Esophagus muscularis mucosa (tissue), 4 donors: ENCODE results near the gene EMID1. TPM values are rescaled to one million over a fixed set of nuclear protein-coding genes. Genes with fewer than 3 reads are reported as not detected.

Source experiments
- DNase-seq: peaks from one replicate; pipeline ENCODE4 v3.0.0-alpha.2; 2017; ENCODE audit errors: extremely low spot score
- H3K27ac ChIP-seq, 4 donors: fragments of 200-600 bp; sonication (generic); replicated peaks in 1 of 4; 1 replicate in 3 of 4; 2 replicates in 1 of 4; pipeline ENCODE4 v1.5.1; 2016 to 2019; ENCODE audit warnings: mild to moderate bottlenecking in 1 of 4
- H3K27me3 ChIP-seq, 4 donors: fragments of 200-600 bp; sonication (generic); one replicate each; pipeline versions ENCODE4 v1.5.1 to v1.6.0; 2016 to 2019
- H3K36me3 ChIP-seq, 4 donors: fragments of 200-600 bp; sonication (generic); one replicate each; pipeline ENCODE4 v1.5.1; 2016 to 2019
- H3K4me1 ChIP-seq, 4 donors: fragments of 200-600 bp; sonication (generic); one replicate each; pipeline ENCODE4 v1.5.1; 2016 to 2019
- H3K4me3 ChIP-seq, 4 donors: fragments of 200-600 bp; sonication (generic); 1 replicate in 2 of 4; 2 replicates in 2 of 4; pipeline ENCODE4 v1.5.1; 2016 to 2019; ENCODE audit warnings: mild to moderate bottlenecking in 4 of 4, moderate library complexity in 1 of 4
- H3K9me3 ChIP-seq, 4 donors: fragments of 200-600 bp; sonication (generic); 1 replicate in 3 of 4; 2 replicates in 1 of 4; pipeline ENCODE4 v1.5.1; 2016 to 2019
- CTCF ChIP-seq, 3 experiments: fragments of 200-600 bp in 2 of 3; fragments of 450-650 bp in 1 of 3; sonication (generic) in 2 of 3; IDR thresholded peaks; one replicate each; pipeline ENCODE4 v1.5.1; 2017 to 2019; ENCODE audit warnings: antibody characterized with exemption in 3 of 3, mild to moderate bottlenecking in 2 of 3, moderate library complexity in 1 of 3
- EP300 ChIP-seq: sonication (generic); formaldehyde crosslinking; IDR thresholded peaks from one replicate; pipeline ENCODE4 v1.6.1; 2017; ENCODE audit warnings: antibody characterized with exemption
- POLR2A ChIP-seq: fragments of 450-650 bp; IDR thresholded peaks from one replicate; pipeline ENCODE4 v1.6.1; 2017; ENCODE audit warnings: antibody characterized with exemption, moderate library complexity, mild to moderate bottlenecking, low read depth
- POLR2AphosphoS5 ChIP-seq, 2 donors: sonication (generic); formaldehyde crosslinking; IDR thresholded peaks; one replicate each; pipeline ENCODE4 v1.6.1; 2017; ENCODE audit warnings: antibody characterized with exemption in 2 of 2
- WGBS: methylation state at CpG from one replicate; pipeline ENCODE4 v1.1.5; 2018; 5-methylcytosine and 5-hydroxymethylcytosine counted together
- intact Hi-C: fragments of 100-400 bp; cut with DNase I; formaldehyde crosslinking; loops from one replicate; pipeline ENCODE4 v1.15.1; 2023
- total RNA-seq, 4 donors: library from RNA; depleted of rRNA; stranded (reverse); fragments of >200 nt; gene quantifications; one replicate each; pipeline versions ENCODE4 v1.1.0 to v1.2.1, GENCODE V29; 2016

Gene EMID1
- total RNA-seq, 4 donors from 2014 or later = 0.65 to 4.0 (median 0.93) TPM

GRCh38 chr22:29224121-29224858 lies 18.6 kb downstream of the EMID1 start:
- Histone ChIP-seq H3K27me3 (no peaks in the 10 kb centered on the region), H3K4me1 (peaks cover 11 to 40% (median 35%) of the 10 kb centered on the region in 4 donors), H3K4me3 (no peak overlapping the region), H3K36me3 (no peaks in the 10 kb centered on the region), H3K27ac (peak overlapping the region in 3 of 4 donors; percentile 30 to 41 (median 35)), H3K9me3 (no peaks in the 10 kb centered on the region)
- intact Hi-C loops = no loop called here
- no peak for DNase-seq
- TF ChIP-seq POLR2AphosphoS5 (IDR thresholded peaks at IDR 0.05) (no peak), POLR2A (no peak), CTCF (IDR thresholded peaks at IDR 0.05) (no peak), EP300 (no peak)
- 78% methylated on average over 15 of the region's 19 CpGs for whole genome bisulfite sequencing

GRCh38 chr22:29224859-29225410 lies 19.2 kb downstream of the EMID1 start:
- Histone ChIP-seq H3K27ac (peak overlapping the region in 3 of 4 donors; percentile 32 to 41 (median 35)), H3K4me1 (peaks cover 11 to 39% (median 35%) of the 10 kb centered on the region in 4 donors), H3K9me3 (no peaks in the 10 kb centered on the region), H3K36me3 (no peaks in the 10 kb centered on the region), H3K27me3 (no peaks in the 10 kb centered on the region), H3K4me3 (no peak overlapping the region)
- no peak for DNase-seq
- WGBS = 100% methylated on average over 6 of the region's 7 CpGs
- intact Hi-C loops = no loop called here
- no peak for TF ChIP-seq POLR2A
- TF ChIP-seq POLR2AphosphoS5 (IDR thresholded peaks at IDR 0.05) = no peak
- TF ChIP-seq EP300 = no peak
- TF ChIP-seq CTCF (IDR thresholded peaks at IDR 0.05) = no peak

- 42% methylated on average over 9 of the region's 16 CpGs for WGBS
- peak overlapping the region; percentile 32 to 41 (median 37) for H3K27ac ChIP-seq
- H3K27me3 ChIP-seq = no peaks in the 10 kb centered on the region
- no peaks in the 10 kb centered on the region for H3K36me3 ChIP-seq
- H3K4me1 ChIP-seq = peaks cover 11 to 33% (median 31%) of the 10 kb centered on the region in 4 donors
- no peak for DNase-seq
- intact Hi-C loops = no loop called here
- TF ChIP-seq POLR2AphosphoS5 (IDR thresholded peaks at IDR 0.05) (peak; percentile 34 to 38), EP300 (no peak)
- H3K9me3 ChIP-seq = no peaks in the 10 kb centered on the region
- H3K4me3 ChIP-seq = no peak overlapping the region
Observed at GRCh38 chr22:29225422-29226090, 19.9 kb downstream of the EMID1 start.

- no peak for DNase-seq
- H3K27me3 ChIP-seq = no peaks in the 10 kb centered on the region
- peaks cover 11 to 32% (median 29%) of the 10 kb centered on the region in 4 donors for H3K4me1 ChIP-seq
- H3K9me3 ChIP-seq = no peaks in the 10 kb centered on the region
- intact Hi-C loops = no loop called here
- no peaks in the 10 kb centered on the region for H3K36me3 ChIP-seq
- 94% methylated on average over 10 of the region's 11 CpGs for WGBS
- no peak overlapping the region for H3K4me3 ChIP-seq
- TF ChIP-seq POLR2AphosphoS5 (IDR thresholded peaks at IDR 0.05) (no peak), POLR2A (no peak), EP300 (no peak), CTCF (IDR thresholded peaks at IDR 0.05) (no peak)
- H3K27ac ChIP-seq = peak overlapping the region; percentile 35 to 41 (median 38)
Observed at GRCh38 chr22:29226351-29226981, 20.8 kb downstream of the EMID1 start.
